ENCODE results near the gene RIMS4.

Gene RIMS4

GRCh38 chr20:44810391-44811149 lies at the start of gene RIMS4:
Gene RIMS4 (minus strand): TSS chr20:44810546. CDS start chr20:44810271, 275 bp downstream.
- DNase-seq, result peak; percentile 65

- no peak for DNase-seq
Observed at GRCh38 chr20:44858606-44859360, 48.4 kb upstream of the RIMS4 start.

GRCh38 chr20:44856856-44857448 lies 46.6 kb upstream of the RIMS4 start:
- DNase-seq, result no peak

- no peak for DNase-seq
Observed at GRCh38 chr20:44856442-44856841, 46.1 kb upstream of the RIMS4 start.

GRCh38 chr20:44851545-44851944 lies 41.2 kb upstream of the RIMS4 start:
- DNase-seq, result no peak

GRCh38 chr20:44850837-44851236 lies 40.5 kb upstream of the RIMS4 start:
- DNase-seq, result no peak

GRCh38 chr20:44850272-44850671 lies 39.9 kb upstream of the RIMS4 start:
- DNase-seq, result no peak

GRCh38 chr20:44849703-44850102 lies 39.4 kb upstream of the RIMS4 start:
- no peak for DNase-seq

- DNase-seq, result no peak
Observed at GRCh38 chr20:44848254-44849015, 38.1 kb upstream of the RIMS4 start.

GRCh38 chr20:44843876-44844275 lies 33.5 kb upstream of the RIMS4 start:
- no peak for DNase-seq

GRCh38 chr20:44841955-44842354 lies 31.6 kb upstream of the RIMS4 start:
- DNase-seq, result no peak

GRCh38 chr20:44840826-44841225 lies 30.5 kb upstream of the RIMS4 start:
- no peak for DNase-seq

GRCh38 chr20:44839481-44839880 lies 29.1 kb upstream of the RIMS4 start:
- no peak for DNase-seq

GRCh38 chr20:44838521-44838920 lies 28.2 kb upstream of the RIMS4 start:
- no peak for DNase-seq

- no peak for DNase-seq
Observed at GRCh38 chr20:44837946-44838345, 27.6 kb upstream of the RIMS4 start.

GRCh38 chr20:44836601-44837120 lies 26.3 kb upstream of the RIMS4 start:
- DNase-seq, result no peak

- no peak for DNase-seq
Observed at GRCh38 chr20:44835661-44836221, 25.4 kb upstream of the RIMS4 start.

- DNase-seq, result no peak
Observed at GRCh38 chr20:44835116-44835515, 24.8 kb upstream of the RIMS4 start.

GRCh38 chr20:44834693-44835092 lies 24.3 kb upstream of the RIMS4 start:
- no peak for DNase-seq

- no peak for DNase-seq
Observed at GRCh38 chr20:44833437-44833836, 23.1 kb upstream of the RIMS4 start.

- peak; percentile 65 for DNase-seq
Observed at GRCh38 chr20:44832724-44833123, 22.4 kb upstream of the RIMS4 start.

- DNase-seq, result no peak
Observed at GRCh38 chr20:44830995-44831394, 20.6 kb upstream of the RIMS4 start.

- no peak for DNase-seq
Observed at GRCh38 chr20:44830523-44830922, 20.2 kb upstream of the RIMS4 start.

Data from islet precursor cell (in vitro differentiated cells).